Gastroesophageal sphincter (tissue), 3 donors: Measurements from ENCODE around the gene CPED1.

Source experiments
- EP300 ChIP-seq: sonication (generic); formaldehyde crosslinking; IDR thresholded peaks from one replicate; pipeline ENCODE4 v1.6.1; 2017; ENCODE audit warnings: antibody characterized with exemption, mild to moderate bottlenecking
- POLR2A ChIP-seq, 2 donors: fragments of 450-650 bp; IDR thresholded peaks; one replicate each; pipeline ENCODE4 v1.6.1; 2017; ENCODE audit warnings: antibody characterized with exemption in 2 of 2, mild to moderate bottlenecking in 2 of 2, moderate library complexity in 1 of 2
- POLR2AphosphoS5 ChIP-seq: sonication (generic); formaldehyde crosslinking; IDR thresholded peaks from one replicate; pipeline ENCODE4 v1.6.1; 2017; ENCODE audit warnings: antibody characterized with exemption
- TF ChIP-seq, protein P1 (sequence below), 4 experiments: fragments of 200-600 bp in 2 of 4; fragments of 450-650 bp in 2 of 4; sonication (generic) in 1 of 4; IDR thresholded peaks; one replicate each; pipeline ENCODE4 v1.5.1; 2017 to 2019; ENCODE audit warnings: antibody characterized with exemption in 4 of 4, mild to moderate bottlenecking in 2 of 4, moderate library complexity in 2 of 4

DNA sequence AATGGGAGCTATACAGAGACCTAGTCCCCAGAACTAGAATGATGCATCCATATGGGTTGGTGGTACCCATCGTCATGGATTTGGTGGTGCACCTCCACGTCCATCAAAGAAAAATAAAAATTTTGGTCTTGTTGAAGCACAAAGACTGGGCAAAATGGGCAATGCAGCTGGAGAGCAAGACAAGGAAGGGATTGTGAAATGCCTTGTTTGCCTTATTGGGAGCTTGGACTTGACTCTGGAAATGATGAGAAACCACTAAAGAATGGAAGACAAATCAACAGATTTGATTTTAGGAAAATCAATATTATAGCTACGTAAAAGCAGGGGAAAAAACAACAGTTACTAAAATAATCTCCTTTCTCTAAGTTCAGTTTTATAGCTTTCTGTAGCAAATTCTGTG lies 150.9 kb downstream of the CPED1 start:
- no peak for TF ChIP-seq POLR2AphosphoS5
- TF ChIP-seq, protein P1, sequence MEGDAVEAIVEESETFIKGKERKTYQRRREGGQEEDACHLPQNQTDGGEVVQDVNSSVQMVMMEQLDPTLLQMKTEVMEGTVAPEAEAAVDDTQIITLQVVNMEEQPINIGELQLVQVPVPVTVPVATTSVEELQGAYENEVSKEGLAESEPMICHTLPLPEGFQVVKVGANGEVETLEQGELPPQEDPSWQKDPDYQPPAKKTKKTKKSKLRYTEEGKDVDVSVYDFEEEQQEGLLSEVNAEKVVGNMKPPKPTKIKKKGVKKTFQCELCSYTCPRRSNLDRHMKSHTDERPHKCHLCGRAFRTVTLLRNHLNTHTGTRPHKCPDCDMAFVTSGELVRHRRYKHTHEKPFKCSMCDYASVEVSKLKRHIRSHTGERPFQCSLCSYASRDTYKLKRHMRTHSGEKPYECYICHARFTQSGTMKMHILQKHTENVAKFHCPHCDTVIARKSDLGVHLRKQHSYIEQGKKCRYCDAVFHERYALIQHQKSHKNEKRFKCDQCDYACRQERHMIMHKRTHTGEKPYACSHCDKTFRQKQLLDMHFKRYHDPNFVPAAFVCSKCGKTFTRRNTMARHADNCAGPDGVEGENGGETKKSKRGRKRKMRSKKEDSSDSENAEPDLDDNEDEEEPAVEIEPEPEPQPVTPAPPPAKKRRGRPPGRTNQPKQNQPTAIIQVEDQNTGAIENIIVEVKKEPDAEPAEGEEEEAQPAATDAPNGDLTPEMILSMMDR (IDR thresholded peaks at IDR 0.05): no peak
- TF ChIP-seq POLR2A (IDR thresholded peaks at IDR 0.05): no peak
- no peak for TF ChIP-seq EP300
